NT2/D1 (cell line): Measurements from ENCODE around the gene CAMK4.

Experiments
- DNase-seq: peaks from one replicate; pipeline ENCODE4 v3.0.0-alpha.2; 2011; ENCODE audit warnings: low read depth, low spot score
- H3K27me3 ChIP-seq: 2 replicates; pipeline ENCODE4 v1.6.0; 2011; ENCODE audit warnings: mild to moderate bottlenecking; ENCODE audit not compliant: insufficient read length, insufficient read depth
- H3K36me3 ChIP-seq: 2 replicates; pipeline ENCODE4 v1.6.1; 2011; ENCODE audit warnings: mild to moderate bottlenecking, low read length, mixed read lengths; ENCODE audit not compliant: insufficient read depth, insufficient read length
- H3K4me1 ChIP-seq: 2 replicates; pipeline ENCODE4 v1.5.1; 2011; ENCODE audit not compliant: insufficient read depth, insufficient read length
- H3K4me3 ChIP-seq: 2 replicates; pipeline ENCODE4 v1.5.1; 2011; ENCODE audit warnings: low read depth; ENCODE audit not compliant: insufficient read length
- H3K9ac ChIP-seq: 2 replicates; pipeline ENCODE4 v1.6.0; 2011; ENCODE audit warnings: low read depth; ENCODE audit not compliant: insufficient read length
- H3K9me3 ChIP-seq: 2 replicates; pipeline ENCODE4 v1.5.1; 2011; ENCODE audit warnings: mild to moderate bottlenecking, low read length; ENCODE audit not compliant: insufficient read depth
- SUZ12 ChIP-seq: IDR thresholded peaks from 2 replicates; pipeline ENCODE4 v1.6.1; 2011; ENCODE audit not compliant: insufficient read length, insufficient read depth; ENCODE audit errors: extremely low read depth
- YY1 ChIP-seq: IDR thresholded peaks from 2 replicates; pipeline ENCODE4 v1.6.1; 2011; ENCODE audit not compliant: insufficient read length, insufficient read depth
- ZNF274 ChIP-seq: IDR thresholded peaks from 2 replicates; pipeline ENCODE4 v1.6.1; 2011; ENCODE audit warnings: mild to moderate bottlenecking, low read depth, low read length

Gene CAMK4

DNA sequence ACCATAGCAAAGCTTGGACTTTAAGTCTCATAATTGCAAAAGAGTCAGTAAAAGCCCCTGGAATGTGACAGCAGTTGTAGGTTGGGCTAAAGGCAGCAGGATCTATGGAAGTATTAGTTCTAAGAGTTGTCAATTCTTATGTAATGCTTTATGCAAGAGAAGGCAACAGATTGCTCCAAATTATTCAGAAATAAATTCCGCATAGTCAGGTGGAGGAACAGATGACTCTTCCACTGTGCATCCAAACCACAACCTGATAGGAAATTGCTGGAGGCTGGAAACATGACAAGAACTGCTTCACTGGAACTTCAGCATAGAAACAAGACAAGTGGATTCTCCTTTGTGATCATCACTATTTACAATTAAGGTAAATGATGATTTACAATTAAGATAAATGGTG lies 187.1 kb downstream of the CAMK4 start:
- no peak for DNase-seq
- Histone ChIP-seq H3K9ac (no peak overlapping the region), H3K4me3 (no peak overlapping the region), H3K9me3 (peaks cover 10% of the 10 kb centered on the region; the same call in 1 of the 2 replicates), H3K4me1 (no peaks in the 10 kb centered on the region), H3K36me3 (no peaks in the 10 kb centered on the region), H3K27me3 (no peaks in the 10 kb centered on the region)
- no peak for TF ChIP-seq SUZ12
- no peak for TF ChIP-seq ZNF274
- TF ChIP-seq YY1: no peak

DNA sequence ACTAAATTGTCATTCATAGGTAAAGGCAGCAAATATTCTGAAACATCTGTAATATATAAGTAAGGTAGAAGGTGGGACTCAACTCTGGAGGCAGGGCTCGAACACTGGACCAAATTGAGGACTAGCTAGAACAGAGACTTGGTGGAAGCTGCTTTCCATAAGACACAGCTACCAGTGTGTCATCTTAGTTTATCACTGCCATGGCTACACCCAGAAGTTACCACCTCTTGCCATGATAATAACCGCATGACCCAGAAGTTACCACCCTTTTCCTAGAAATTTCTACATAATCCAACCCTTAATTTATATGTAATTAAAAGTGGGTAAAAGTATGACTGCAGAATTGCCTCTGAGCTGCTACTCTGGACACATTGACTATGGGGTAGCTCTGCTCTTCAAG lies 188.4 kb downstream of the CAMK4 start:
- Histone ChIP-seq H3K4me1 (no peaks in the 10 kb centered on the region), H3K27me3 (no peaks in the 10 kb centered on the region), H3K4me3 (no peak overlapping the region), H3K36me3 (no peaks in the 10 kb centered on the region), H3K9me3 (peaks cover 10% of the 10 kb centered on the region; the same call in 1 of the 2 replicates), H3K9ac (no peak overlapping the region)
- TF ChIP-seq YY1 (no peak), ZNF274 (no peak), SUZ12 (no peak)
- no peak for DNase-seq

DNA sequence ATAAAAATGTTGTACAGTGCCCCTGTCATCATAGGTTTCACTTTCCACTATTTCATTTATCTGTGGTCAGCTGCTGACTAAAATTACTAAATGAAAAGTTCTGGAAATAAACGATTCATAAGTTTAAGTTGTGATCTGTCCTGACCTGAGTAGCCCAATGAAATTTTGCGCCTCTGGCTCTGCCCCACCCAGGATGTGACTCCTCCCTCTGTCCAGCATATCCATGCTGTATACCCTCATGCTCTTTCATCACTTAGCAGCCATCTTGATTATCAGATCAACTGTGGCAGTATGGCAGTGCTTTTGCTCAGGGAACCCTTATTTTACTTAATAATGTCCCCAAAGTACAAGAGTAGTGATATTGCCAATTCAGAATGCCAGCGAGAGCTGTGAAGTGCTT lies 190.9 kb downstream of the CAMK4 start:
- no peak overlapping the region for H3K9ac ChIP-seq
- no peaks in the 10 kb centered on the region for H3K4me1 ChIP-seq
- no peaks in the 10 kb centered on the region for H3K36me3 ChIP-seq
- TF ChIP-seq ZNF274 (no peak), YY1 (no peak), SUZ12 (no peak)
- H3K27me3 ChIP-seq: no peaks in the 10 kb centered on the region
- no peaks in the 10 kb centered on the region for H3K9me3 ChIP-seq
- no peak for DNase-seq
- no peak overlapping the region for H3K4me3 ChIP-seq

DNA sequence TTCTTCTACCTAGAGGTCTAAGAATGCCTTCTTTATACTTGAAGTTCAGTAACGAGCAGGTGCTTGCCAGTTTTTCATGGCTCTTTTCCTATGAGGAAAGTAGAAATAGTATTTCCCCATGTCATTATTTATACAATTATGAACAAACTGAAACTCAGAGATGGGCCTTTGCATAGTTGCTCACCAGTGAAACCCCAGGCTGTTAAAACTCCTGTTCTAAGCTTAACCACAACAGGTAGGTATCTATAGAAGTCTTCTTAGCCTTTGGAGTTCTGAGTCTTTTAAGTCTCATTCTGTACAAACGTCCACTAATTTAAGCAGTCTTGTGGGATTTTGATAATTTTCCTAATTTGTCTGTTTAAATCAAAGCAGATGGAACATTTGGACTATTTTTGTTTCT lies 198.1 kb downstream of the CAMK4 start:
- Histone ChIP-seq H3K4me3 (no peak overlapping the region), H3K36me3 (no peaks in the 10 kb centered on the region), H3K27me3 (no peaks in the 10 kb centered on the region), H3K9me3 (no peaks in the 10 kb centered on the region), H3K4me1 (no peaks in the 10 kb centered on the region), H3K9ac (no peak overlapping the region)
- TF ChIP-seq SUZ12: no peak
- no peak for TF ChIP-seq ZNF274
- no peak for TF ChIP-seq YY1
- DNase-seq: no peak

DNA sequence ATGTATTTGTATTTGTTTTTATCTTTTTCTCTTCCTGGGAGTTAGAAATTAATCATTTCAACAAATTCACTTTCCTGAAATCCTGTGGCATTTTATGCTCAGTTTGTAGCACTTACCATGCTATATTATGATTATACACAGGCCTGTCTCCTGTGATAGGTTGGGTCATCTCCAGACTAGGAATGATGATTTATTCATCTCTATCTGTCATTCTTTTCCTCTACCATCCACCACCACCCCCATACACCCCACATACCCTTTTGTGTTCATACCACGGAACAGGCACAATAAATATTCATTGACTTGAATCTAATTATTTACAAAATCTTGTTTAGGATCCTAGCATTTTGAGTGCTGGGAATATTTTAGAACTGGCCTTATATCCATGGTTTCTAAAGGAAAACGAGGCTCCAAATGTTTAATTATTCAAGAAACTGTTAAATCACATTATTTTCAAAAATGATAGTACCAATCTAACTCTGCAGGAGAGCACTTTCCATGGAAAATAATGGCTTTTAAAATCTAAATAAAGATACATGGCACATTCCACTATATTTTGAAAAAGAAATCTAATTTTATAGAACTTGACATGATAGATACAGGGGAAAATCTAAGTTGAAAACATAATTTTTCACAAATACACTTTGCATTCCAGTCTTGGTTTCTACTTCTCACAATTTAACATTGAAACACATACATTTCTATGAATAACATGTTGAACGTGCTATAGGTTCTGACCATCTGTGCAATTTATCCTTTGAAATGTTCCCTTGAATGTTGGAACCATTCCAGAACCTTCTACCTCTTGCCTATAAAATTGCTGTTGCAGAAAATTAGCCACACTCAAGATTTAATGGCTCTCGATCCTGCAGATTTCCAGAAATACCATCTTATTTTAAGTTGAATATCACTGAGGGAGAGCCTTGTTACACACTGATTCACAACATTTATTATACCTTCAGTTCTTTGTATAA lies 198.8 kb downstream of the CAMK4 start:
- Histone ChIP-seq H3K27me3 (no peaks in the 10 kb centered on the region), H3K36me3 (no peaks in the 10 kb centered on the region), H3K4me1 (no peaks in the 10 kb centered on the region), H3K4me3 (no peak overlapping the region), H3K9ac (no peak overlapping the region), H3K9me3 (no peaks in the 10 kb centered on the region)
- no peak for TF ChIP-seq SUZ12
- no peak for TF ChIP-seq YY1
- no peak for TF ChIP-seq ZNF274
- no peak for DNase-seq

DNA sequence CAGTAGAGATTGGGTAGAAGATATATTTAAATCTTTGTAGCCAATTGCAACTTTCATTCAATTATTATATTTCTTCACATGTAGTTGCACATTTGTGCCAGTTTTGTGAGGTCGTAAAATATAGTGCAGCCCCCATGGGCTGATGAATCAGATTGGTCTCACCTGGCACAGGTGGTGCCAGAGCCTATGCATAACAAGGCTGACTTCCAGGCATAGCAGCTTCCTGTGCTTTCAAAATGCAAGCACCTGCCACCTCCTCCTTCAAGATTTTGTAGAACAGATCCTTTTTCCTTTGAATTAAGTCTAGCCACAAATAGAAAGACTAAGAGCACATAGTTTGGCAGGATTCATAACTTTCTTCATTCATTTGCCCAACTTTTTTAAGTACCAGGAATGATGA lies 201.0 kb downstream of the CAMK4 start:
- H3K4me1 ChIP-seq: no peaks in the 10 kb centered on the region
- H3K9me3 ChIP-seq: no peaks in the 10 kb centered on the region
- no peaks in the 10 kb centered on the region for H3K36me3 ChIP-seq
- no peak overlapping the region for H3K9ac ChIP-seq
- no peak for DNase-seq
- H3K27me3 ChIP-seq: no peaks in the 10 kb centered on the region
- TF ChIP-seq YY1 (no peak), ZNF274 (no peak), SUZ12 (no peak)
- no peak overlapping the region for H3K4me3 ChIP-seq

DNA sequence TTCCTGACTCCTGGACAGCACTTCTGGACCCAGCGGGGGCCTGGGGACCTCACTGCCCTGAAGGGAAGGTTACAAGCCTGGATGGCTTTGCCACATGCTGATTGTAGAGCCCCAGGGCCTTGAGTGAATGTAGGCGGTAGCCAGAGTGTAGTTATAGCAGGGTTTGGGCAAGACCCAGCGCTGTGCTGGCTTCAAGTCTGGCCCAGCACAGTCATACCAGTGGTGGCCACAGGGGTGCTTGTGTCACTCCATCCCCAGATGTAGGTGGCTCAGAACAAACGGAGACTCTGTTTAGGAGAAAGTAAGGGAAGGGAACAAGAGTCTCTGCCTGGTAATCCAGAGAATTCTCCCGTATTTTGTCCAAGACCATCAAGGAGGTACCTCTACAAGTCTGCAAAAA lies 203.6 kb downstream of the CAMK4 start:
- DNase-seq: no peak
- Histone ChIP-seq H3K4me1 (no peaks in the 10 kb centered on the region), H3K9me3 (no peaks in the 10 kb centered on the region), H3K27me3 (no peaks in the 10 kb centered on the region), H3K36me3 (no peaks in the 10 kb centered on the region), H3K9ac (no peak overlapping the region), H3K4me3 (no peak overlapping the region)
- no peak for TF ChIP-seq YY1
- TF ChIP-seq SUZ12: no peak
- TF ChIP-seq ZNF274: no peak
